Effector CD8-positive, alpha-beta T cell (primary cell): ENCODE measurements around the gene ZSCAN32.

Experiments used
- DNase-seq: peaks from one replicate; lab custom pipeline; 2025; lab: John Stamatoyannopoulos, UW

The ZSCAN32 gene

DNA sequence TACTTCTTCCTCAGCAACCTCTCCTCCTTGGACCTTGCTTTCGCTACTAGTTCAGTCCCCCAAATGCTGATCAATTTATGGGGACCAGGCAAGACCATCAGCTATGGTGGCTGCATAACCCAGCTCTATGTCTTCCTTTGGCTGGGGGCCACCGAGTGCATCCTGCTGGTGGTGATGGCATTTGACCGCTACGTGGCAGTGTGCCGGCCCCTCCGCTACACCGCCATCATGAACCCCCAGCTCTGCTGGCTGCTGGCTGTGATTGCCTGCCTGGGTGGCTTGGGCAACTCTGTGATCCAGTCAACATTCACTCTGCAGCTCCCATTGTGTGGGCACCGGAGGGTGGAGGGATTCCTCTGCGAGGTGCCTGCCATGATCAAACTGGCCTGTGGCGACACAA, 44.7 kb downstream of the ZSCAN32 start:
- DNase-seq: no peak

DNA sequence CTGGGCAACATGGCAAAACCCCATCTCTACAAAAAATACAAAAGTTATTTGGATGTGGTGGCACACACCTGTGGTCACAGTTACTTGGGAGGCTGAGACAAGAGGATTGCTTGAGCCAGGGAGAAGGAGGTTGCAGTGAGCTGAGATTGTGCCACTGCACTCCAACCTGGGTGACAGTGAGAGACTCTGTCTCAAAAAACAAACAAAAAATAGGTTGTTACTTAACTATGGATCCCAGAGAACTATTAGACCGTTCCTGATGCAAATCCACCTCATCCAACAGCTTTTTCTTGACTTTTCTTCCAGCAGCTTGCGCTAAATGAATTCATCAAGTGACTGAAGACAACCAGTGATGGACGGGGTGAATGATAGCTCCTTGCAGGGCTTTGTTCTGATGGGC, 45.2 kb downstream of the ZSCAN32 start, which contains the start of gene OR2C1:
Gene OR2C1, plus strand, starts transcription at position 301 of the 400 bp plus-strand sequence. Its CDS starts 52 bp downstream, at position 353.
- DNase-seq: no peak

DNA sequence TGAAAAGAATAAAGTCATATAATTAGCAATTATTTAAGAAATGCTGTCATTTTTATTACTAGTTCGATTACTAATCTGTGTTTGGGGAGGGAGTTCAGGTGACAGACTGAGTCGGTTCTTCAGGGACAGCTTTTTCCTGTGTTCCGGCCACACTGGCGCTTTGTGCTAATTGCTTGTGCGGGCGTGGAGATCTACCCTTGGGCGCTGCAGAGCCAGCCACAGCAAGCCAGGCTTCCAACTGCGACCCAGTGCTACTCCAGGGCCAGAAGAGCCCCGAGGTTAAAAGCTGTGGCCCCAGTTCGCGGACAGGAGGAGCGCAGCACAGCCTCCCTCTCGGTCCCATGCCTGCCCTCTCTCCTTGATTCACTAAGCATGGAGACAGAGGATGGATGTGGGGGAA, 51.6 kb downstream of the ZSCAN32 start:
- no peak for DNase-seq

DNA sequence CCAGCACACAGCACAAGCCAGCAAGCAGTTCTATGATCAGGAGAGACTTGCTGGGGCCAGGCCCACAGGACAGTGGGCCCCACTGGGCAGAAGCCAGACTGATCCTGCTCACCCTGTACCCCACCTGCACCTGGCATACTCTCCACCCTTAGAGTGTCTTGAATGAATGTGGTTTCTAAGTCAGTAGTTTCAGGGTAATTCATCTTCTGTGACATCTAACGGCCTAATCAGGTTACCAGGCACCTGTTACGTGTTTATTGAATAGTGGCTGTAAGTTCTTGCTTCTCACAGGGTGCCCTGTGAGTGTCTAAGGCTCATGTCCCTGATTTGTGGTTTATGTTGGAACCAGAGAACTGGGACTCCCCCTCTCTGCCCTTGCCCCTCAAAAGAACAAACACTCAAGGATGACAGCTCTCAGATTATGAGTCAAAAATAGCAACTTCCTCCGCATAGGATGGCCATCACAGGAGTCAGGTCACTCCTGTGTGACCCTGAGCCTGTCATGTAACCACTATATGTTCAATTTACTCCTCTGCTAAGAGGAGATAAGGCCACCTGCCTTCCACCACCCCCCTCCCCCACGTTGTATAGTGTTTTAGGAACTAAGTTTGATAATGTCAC, 52.1 kb downstream of the ZSCAN32 start:
- DNase-seq: no peak

DNA sequence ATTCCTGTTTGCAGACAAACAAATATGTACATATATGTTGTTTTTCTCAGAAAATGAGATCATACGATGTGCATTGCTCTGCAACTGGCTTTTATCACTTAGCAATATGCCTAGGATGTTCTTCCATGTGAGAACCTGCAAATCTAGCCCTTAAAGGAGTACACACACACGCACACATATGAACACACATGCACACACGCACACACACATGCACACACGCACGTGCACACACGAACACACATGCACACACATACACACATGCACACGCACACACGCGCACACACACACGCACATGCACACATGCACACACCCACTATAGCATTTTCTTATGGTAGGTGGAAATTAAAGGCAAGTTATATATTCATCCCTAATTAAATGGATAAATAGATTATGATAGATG, 53.2 kb downstream of the ZSCAN32 start:
- DNase-seq: no peak

DNA sequence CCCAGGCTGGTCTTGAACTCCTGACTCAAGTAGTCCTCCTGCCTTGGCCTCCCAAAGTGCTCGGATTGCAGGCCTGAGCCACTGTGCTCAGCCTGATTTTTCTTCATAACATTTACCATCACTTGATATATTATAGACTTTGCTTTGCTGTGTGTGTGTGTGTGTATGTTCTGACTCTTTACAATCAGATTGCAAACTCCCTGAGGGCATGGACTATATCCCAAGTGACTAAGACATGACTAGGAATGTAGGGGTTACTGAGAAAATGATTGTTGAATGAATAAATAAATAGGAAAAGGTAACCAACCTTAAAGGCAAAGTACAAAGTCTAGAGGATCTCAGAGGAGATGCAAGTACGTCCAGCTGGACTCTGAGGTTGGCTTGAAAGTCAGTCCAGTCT, 54.8 kb downstream of the ZSCAN32 start:
- no peak for DNase-seq
